Measurements from ENCODE around the gene PIWIL4. TPM values are rescaled to one million over a fixed set of nuclear protein-coding genes. Genes with fewer than 3 reads are reported as not detected.

The PIWIL4 gene
- total and polyA plus RNA-seq, 9 of the 15 experiments (the other 6 are each of a cell fraction or from before 2014, with no cell fraction given): 6.3 to 17.0 (median 10.8) TPM

GRCh38 chr11:94635072-94635471 is 67.9 kb downstream of the PIWIL4 start (continued):
- TF ChIP-seq SFPQ (IDR thresholded peaks at IDR 0.05; ENCODE audit: low read depth, low read length): no peak
- no peak for TF ChIP-seq ZBTB1 (CRISPR knock-in tag; IDR thresholded peaks at IDR 0.05; ENCODE audit: borderline replicate concordance, low read depth)
- peak; percentile 63; the same call in 1 of the 2 replicates for TF ChIP-seq MGA (IDR thresholded peaks at IDR 0.05)
- TF ChIP-seq, protein P1, sequence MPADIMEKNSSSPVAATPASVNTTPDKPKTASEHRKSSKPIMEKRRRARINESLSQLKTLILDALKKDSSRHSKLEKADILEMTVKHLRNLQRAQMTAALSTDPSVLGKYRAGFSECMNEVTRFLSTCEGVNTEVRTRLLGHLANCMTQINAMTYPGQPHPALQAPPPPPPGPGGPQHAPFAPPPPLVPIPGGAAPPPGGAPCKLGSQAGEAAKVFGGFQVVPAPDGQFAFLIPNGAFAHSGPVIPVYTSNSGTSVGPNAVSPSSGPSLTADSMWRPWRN (IDR thresholded peaks at IDR 0.05; ENCODE audit: low read depth): no peak
- no peak for TF ChIP-seq MAFF (IDR thresholded peaks at IDR 0.05; ENCODE audit: low read length)
- TF ChIP-seq CBX2 (IDR thresholded peaks at IDR 0.05; ENCODE audit: insufficient read depth, low read length, poor library complexity, severe bottlenecking): no peak
- no peak for TF ChIP-seq PURB (CRISPR knock-in tag; IDR thresholded peaks at IDR 0.05; ENCODE audit: low read depth)
- peak; percentile 30; the same call in 1 of the 2 replicates for TF ChIP-seq FOXJ3 (CRISPR knock-in tag; IDR thresholded peaks at IDR 0.05)
- TF ChIP-seq, protein P2, sequence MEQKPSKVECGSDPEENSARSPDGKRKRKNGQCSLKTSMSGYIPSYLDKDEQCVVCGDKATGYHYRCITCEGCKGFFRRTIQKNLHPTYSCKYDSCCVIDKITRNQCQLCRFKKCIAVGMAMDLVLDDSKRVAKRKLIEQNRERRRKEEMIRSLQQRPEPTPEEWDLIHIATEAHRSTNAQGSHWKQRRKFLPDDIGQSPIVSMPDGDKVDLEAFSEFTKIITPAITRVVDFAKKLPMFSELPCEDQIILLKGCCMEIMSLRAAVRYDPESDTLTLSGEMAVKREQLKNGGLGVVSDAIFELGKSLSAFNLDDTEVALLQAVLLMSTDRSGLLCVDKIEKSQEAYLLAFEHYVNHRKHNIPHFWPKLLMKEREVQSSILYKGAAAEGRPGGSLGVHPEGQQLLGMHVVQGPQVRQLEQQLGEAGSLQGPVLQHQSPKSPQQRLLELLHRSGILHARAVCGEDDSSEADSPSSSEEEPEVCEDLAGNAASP (IDR thresholded peaks at IDR 0.05): no peak
- TF ChIP-seq CHD4 (IDR thresholded peaks at IDR 0.05; ENCODE audit: insufficient read depth, insufficient replicate concordance, low read depth, low read length, poor library complexity, severe bottlenecking): no peak
